Measurements from ENCODE around the gene FBXO10. TPM values are rescaled to one million over a fixed set of nuclear protein-coding genes. Genes with fewer than 3 reads are reported as not detected.
"Not testable (repeated sequence)": the region's sequence is repeated elsewhere in the genome, so short reads cannot be mapped to it uniquely, and the experiment has no call there.

The FBXO10 gene
- total RNA-seq, 1 donor from 2014 or later: 2.9 TPM

DNA sequence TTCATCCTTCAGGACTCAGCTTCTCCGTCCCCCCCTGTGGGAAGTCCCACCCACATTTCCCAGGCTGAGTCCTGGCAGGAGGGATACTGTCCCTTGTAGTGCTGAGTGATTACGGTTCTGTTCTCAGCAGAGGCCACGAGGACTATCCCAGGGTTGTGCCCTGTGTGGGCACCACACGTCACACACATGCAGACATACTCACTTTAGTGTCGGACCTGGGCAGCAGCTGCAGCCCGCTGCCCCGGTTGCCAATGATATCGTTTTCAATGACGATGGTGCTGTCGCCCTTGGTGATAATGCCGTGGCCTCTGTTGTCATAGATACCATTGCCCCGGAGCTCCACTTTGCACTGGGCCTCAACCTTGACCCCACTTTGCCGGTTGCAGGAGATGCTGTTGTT lies 58.3 kb downstream of the FBXO10 start:
- DNase-seq (ENCODE audit: low read depth): no peak
- no peak overlapping the region for H3K4me3 ChIP-seq (ENCODE audit: low read depth, low read length)

DNA sequence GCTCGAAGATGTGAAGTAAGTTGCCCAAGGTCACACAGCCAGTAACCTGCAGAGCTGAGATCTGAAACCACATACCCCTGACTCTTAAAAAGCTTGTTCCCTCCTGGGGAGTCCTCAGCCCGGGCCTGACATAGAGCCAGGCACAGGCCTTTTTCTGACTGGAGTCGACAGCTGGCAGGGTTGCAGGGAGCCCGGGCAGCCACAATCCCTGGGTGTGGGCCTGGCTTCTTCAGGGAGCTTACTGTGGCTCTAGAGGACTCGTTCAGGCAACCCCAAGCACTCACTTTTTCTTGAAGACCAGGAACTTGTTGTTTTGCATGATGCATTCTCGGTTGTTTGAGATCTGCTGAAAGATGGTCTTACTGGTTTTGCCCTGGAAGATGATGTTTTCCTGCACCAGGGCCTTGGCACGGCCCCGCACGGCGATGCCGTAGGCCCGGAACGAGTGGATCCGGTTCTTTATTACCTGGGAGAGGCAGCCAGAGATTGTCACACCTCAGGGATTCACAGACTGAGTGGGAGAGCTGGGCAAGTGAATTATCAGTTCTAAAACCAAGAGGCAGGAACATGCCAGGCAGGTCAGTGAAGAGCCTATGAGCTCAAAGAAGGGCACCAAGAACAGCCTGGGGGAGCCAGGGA lies 60.4 kb downstream of the FBXO10 start:
- DNase-seq (ENCODE audit: low read depth): no peak
- no peak overlapping the region for H3K4me3 ChIP-seq (ENCODE audit: low read depth, low read length)
- TF ChIP-seq, protein P1, sequence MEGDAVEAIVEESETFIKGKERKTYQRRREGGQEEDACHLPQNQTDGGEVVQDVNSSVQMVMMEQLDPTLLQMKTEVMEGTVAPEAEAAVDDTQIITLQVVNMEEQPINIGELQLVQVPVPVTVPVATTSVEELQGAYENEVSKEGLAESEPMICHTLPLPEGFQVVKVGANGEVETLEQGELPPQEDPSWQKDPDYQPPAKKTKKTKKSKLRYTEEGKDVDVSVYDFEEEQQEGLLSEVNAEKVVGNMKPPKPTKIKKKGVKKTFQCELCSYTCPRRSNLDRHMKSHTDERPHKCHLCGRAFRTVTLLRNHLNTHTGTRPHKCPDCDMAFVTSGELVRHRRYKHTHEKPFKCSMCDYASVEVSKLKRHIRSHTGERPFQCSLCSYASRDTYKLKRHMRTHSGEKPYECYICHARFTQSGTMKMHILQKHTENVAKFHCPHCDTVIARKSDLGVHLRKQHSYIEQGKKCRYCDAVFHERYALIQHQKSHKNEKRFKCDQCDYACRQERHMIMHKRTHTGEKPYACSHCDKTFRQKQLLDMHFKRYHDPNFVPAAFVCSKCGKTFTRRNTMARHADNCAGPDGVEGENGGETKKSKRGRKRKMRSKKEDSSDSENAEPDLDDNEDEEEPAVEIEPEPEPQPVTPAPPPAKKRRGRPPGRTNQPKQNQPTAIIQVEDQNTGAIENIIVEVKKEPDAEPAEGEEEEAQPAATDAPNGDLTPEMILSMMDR (conservative IDR thresholded peaks at IDR 0.05; ENCODE audit: low read depth, low read length): no peak

More for the DNA sequence above, 58.3 kb downstream of the FBXO10 start:
- TF ChIP-seq, protein P1 (conservative IDR thresholded peaks at IDR 0.05; ENCODE audit: low read depth, low read length): no peak

DNA sequence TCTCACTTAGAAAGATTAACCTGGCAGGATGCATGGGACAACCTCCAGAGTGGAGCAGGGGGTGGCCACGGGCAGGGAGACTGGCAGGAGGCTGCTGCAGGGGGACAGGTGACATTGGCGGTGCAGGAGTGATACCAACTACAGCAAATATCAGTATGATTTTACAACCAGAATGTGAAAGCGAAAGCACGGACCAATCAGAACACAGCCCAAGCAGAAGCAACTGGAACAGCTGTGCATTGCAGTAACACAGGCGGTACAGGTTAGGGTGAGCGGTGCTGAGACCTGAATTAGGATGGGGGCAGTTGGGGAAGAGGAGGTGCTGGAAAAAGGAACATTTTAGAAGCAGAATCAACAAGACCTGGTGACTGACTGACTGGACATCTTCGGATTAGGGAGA lies 61.2 kb downstream of the FBXO10 start:
- no peak for DNase-seq (ENCODE audit: low read depth)
- TF ChIP-seq, protein P1 (conservative IDR thresholded peaks at IDR 0.05; ENCODE audit: low read depth, low read length): no peak
- no peak overlapping the region for H3K4me3 ChIP-seq (ENCODE audit: low read depth, low read length)

- not testable (repeated sequence) for H3K4me3 ChIP-seq (ENCODE audit: low read depth, low read length); DNase-seq (ENCODE audit: low read depth)
Observed at GRCh38 chr9:37514415-37514814, 61.8 kb downstream of the FBXO10 start.

DNA sequence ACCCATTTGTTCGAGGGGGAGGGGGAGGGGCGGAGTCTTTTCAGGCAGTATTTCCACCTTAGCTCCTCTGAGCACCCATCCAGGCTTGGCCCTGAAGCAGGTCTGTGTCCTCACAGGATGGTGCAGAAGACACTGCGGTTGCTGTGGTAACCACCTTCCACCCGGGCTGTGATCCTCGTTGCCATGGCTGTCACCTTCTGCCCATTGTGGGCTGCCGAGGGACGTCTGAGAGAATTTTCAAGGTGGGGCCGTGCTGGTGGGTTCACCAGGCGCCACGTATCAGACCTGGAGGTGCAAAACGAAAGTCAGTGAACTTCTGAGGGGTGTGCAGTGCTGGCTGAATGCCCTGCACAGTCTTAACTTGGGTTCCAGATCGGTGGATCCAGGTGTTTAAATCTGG lies 63.7 kb downstream of the FBXO10 start:
- TF ChIP-seq, protein P1 (conservative IDR thresholded peaks at IDR 0.05; ENCODE audit: low read depth, low read length): no peak
- no peak overlapping the region for H3K4me3 ChIP-seq (ENCODE audit: low read depth, low read length)
- no peak for DNase-seq (ENCODE audit: low read depth)

DNA sequence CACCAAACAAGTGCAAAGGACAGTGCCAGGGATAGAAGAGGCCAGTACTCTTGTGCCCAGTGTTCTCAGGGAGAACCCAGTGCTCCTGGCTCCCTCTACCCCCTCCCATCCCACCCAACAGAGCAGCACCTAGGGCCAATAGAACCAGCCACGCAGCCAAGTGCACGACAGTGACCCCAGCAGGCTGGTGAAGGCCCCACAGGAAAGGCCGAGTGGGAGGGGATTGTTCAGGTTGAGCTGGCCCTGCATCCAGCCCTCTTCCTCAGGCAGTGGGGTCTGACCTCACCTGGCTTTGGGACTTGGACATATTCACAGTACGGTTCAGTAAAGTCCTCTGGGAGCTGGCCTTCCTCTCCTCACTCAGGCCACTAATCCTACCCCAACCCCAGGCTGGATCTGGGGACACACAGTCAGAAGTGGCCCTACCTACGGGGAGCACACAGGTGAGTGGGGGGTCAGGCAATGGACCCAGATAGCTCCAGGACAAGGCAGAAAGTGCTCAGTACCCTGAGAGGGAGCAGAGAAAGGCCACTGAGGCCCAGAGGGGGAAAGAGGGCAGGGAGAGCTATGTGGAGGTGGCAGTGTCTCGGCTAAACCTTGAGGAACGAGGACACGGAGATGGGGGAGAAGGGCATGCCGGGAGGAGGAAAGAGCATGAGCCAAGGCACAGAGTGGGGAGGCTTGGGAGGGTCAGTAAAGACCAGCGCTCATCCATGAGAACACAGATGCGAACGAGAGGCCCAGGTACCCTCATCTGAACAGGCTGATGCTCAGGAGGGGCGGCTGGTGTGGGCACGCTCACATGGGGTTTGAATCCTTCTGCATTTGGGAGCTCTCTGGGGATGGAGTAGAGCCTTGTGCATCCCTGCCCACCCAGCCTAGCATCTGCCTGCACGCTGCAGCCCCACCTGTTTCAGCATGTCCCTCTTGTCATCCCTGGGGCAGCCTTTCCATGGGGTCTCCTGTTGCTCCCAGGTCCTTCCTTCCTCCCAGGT lies 64.9 kb downstream of the FBXO10 start:
- no peak overlapping the region for H3K4me3 ChIP-seq (ENCODE audit: low read depth, low read length)
- TF ChIP-seq, protein P1 (conservative IDR thresholded peaks at IDR 0.05; ENCODE audit: low read depth, low read length): peak; percentile 30
- no peak for DNase-seq (ENCODE audit: low read depth)

- DNase-seq (ENCODE audit: low read depth); H3K4me3 ChIP-seq (ENCODE audit: low read depth, low read length): not testable (repeated sequence)
Observed at GRCh38 chr9:37510053-37510452, 66.1 kb downstream of the FBXO10 start.
